Stimulated activated CD8-positive, alpha-beta memory T cell treated with anti-CD3 and anti-CD28 coated beads, Interleukin-12 subunit alpha, Interleukin-12 subunit beta, amount 100 ng/mL, for 24 hours (primary cell): ENCODE measurements around the gene PRXL2B.

Experiments
- DNase-seq: peaks from one replicate; pipeline ENCODE4 v3.0.0-alpha.2; 2020; ENCODE audit errors: extremely low read depth

PRXL2B gene

DNA sequence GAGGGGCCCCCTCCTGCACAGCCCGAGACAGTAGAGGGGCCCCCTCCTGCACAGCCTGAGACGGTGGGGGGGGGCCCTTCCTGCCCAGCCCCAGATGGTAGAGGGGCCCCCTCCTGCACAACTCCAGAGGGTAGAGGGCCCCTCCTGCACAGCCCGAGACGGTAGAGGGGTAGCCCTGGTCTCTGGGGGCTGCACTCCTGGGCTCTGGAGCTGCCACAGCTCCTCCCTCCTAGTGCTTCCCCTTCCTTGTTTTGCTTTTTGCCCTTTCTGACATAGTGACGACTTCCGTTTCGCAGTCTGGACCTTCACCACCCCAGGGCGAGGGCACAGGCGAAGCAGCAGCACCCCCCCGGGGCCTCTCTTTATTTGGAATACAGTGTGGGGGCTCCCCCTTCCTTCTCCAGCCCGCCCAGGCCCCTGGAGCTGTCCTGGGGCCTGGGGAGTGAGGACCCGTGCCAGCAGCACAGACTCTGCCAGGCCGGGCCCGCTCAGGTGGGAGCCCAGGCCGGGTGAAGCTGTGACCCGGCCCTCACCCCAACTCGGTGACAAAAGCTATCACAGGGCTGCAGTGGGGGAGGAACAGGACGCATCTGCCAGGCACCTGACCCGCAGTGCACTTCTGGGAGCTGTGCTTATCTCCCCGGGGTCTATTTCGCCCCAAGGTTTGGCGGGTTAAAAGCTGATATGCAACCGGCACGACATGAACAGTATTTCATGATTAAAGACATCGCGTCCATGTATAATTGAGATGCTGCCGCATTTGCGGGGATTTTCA, 1.1 kb upstream of the PRXL2B start:
- DNase-seq: peak; percentile 43

DNA sequence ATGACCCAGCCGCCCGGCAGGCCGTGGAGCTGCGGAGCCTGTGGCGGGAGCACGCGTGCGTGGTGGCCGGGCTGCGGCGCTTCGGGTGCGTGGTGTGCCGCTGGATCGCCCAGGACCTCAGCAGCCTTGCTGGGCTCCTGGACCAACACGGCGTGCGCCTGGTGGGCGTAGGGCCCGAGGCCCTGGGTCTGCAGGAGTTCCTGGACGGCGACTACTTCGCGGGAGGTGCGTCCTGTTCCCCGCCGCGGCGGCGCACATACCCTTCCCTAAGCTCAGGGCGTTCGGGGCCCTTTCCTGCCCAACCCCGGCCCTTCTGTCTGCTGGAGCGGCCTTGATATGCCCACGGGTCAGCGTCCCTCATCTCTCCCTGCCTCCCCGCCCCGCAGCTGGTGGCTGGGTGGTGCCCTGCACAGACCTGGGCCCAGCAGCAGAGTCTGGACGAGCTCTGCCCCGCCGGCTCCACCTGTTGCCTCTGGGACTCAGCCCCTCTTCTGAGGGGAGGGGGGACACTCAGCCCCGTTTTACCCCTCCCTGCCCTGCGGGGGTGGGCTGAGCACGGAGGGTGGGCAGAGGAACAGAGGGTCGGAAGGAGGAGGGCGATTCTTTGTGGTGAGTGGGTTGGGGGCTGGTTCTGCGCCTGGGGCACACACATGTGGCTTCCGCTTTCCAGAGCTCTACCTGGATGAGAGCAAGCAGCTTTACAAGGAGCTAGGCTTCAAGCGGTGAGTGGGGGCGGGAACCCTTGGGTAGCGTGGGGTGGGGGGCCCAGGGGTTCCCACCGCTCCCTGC, 688 bp downstream of the PRXL2B start:
- no peak for DNase-seq

GRCh38 chr1:2587860-2588571, 1.4 kb downstream of the PRXL2B start:
- no peak for DNase-seq

DNA sequence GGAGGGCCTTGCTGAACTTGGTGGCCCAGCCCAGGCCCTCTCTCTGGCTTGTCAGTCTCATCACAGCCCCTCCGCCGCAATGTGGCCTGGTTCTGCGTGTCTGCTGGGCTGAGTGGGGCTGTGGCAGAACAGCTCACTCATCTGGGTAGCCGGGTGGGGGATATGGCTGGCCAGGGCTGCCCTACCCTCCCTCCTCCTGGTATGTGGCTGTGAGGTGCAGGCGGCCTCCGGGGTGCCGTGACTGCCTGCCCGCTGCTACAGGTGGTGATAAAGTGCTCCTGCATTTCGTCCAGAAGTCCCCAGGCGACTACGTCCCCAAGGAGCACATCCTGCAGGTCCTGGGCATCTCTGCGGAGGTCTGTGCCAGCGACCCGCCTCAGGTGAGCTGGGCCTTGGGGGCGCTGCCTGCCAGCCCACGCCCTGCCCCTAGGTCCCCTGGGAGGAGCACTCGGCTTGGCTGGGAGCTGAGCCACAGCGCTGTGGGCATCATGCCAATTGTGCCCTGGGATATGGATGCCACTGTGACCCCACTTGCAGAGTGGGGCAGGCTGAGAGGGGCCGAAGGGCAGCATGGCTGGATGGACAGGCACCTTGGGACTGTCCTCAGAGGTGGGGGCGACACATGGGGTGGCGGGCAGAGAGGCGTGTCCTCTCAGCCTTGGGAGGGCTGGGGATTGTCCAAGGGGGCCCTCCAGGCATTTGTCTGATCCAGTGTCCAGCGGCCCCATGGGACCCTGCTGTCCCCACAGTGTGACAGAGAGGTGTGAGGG, 2.3 kb downstream of the PRXL2B start:
- no peak for DNase-seq

DNA sequence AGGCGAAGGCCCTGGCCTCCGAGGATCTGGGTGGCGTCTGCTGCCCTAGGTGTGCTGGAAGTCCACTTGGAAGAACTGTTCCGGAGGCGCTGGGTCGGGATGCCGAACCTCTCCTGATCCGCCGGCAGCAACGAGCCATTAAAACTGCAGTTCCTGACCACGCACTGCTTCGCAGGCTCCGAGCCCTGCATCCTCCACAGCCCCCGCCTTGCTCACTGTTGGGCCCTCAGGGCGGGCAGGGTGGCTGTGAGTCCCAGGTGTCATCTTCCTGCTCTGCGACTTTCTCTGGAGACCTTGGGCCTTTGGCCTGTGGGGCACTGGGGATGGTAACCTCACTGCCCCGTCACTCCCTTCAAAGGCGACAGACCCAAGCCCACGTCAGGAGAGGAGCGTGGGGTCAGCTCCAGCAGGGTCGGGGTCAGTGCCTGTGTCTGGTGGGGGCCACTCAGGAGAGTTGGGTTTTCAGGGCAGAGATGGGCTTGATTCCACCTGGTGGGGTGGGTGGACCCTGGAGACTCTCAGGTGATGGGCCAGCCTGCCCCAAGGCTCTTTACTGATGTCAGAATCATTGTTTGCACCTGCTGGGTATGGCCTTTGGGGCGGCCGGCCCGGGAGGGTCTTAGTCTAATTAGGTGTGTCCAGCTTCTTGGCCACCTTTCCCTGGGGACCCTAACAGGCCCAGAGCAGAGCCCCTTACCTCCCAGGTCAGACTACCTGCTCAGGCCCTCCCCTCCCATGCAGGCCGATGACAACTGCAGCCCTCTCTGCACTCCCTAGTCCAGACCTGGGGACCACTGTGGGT, 3.1 kb downstream of the PRXL2B start:
- no peak for DNase-seq

DNA sequence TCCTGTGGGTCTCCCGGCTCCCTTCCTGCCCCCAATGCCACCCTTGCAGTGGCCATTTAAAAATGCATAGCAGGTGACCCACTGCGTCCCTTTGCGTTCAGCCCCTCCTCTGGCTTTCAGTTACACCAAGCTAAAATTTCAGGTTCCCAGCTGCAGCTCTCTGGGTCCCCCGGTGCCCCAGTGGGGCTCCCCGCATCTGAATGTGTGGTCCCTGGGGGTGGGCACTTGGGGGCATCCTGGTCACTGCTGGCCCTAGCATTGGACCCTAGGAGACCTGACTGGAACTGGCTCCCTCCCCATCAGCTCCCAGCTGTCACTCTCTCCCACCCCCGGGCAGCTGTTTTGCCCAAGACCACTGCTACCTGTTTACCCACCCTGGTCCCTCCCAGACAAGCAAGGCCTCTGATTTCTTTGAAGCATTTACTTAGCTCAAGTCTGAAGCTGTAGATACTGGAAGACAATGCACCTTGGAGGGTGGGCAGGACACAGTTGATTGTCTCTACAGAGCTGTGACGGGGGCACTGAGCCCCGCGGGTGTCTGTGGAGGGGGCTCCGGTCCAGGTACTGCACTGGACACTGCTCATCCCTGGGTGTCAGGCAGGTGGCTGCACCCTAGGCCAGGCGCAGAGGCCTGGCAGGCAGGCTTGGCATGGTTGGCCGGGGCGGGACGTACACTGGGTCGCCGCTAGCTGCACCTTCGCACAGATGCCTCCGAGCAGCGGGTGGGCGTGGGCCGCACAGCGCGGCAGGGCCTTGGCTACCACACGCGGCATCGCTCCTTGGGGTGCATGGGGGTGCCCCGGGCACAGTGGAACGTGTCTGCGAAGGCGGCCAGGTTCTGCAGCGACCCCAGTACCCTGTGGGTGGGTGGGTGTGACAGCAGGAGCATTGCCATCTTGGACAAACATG, 3.9 kb downstream of the PRXL2B start:
- DNase-seq: no peak

DNA sequence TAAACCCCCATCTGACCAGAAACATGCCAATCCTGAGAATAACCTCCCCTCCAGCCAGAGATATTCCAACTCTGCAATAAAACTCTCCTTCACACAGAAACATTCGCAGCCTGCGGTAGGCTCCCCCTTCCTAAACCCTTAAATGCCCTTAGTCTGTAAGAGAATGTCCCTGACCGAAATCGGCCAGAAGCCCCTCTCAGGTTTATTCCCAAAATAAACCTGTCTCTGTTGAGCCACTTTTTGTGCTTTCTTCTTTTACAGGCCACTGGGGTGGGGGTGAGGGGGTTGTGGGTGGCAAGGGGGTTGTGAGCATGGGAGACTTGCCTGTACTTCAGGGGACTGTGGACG, 4.6 kb downstream of the PRXL2B start:
- no peak for DNase-seq

- DNase-seq: no peak
Observed at GRCh38 chr1:2591581-2592261, 5.1 kb downstream of the PRXL2B start.

GRCh38 chr1:2592672-2593071, 6.1 kb downstream of the PRXL2B start:
- DNase-seq: no peak

DNA sequence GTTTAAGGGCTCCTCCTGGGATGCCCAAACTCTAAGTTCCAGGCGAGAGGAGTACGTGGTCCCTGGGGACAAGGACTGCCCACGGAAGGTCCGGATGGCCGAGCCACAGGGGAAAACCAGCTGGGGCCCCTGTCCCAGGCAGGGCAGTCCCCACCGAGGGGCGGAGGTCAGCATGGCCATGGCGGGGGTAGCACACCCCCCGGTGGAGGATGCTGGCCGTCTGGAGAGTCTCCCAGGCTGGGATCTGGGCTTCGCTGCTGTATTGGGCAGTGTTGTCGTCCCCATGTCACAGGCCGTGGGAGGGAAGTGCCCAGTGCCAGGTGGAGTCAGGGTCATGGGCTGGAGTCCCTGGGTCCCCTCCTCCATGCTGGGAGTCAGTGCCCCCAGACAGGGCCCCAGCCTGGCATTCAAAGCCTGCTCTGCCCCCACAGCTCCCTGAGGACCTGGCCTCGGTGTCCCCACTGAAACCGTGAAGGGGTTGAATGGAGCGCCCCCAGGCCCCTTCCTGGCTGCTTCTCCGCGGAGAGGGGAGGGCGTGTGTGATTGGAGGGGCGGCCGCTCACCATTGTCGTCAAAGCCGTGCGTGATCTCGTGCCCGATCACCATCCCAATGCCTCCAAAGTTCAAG, 6.8 kb downstream of the PRXL2B start:
- DNase-seq: no peak

DNA sequence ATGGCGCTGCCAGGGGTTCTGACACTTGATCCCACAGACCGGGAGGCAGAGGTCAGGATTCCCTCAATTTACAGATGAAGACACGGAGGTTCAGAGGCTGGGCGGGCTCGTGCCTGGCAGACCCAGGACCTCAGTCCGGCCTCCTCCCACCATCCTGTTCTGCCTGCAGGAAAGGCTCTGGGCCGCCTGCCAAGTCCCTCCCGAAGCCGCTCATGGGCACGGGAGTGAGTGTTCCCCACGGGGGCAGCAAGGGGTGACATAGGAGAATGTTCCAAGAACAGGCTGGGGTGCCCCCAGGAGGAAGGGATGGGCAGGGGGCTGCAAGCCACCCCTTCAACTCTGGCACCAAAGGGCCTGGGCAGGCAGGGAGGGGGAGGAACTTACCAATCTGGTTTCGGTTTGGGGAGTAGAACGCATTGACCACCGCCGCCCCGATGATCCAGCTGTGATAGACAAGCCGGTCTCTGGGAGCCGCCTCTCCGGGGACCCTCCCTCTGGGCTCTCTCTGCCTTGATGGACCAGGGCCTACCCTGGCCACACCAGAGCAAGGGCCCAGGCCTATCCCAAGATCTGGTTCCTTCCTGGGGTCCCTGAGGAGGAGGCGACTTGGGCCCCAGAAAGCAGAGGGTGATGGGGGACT, 7.5 kb downstream of the PRXL2B start:
- DNase-seq: no peak

DNA sequence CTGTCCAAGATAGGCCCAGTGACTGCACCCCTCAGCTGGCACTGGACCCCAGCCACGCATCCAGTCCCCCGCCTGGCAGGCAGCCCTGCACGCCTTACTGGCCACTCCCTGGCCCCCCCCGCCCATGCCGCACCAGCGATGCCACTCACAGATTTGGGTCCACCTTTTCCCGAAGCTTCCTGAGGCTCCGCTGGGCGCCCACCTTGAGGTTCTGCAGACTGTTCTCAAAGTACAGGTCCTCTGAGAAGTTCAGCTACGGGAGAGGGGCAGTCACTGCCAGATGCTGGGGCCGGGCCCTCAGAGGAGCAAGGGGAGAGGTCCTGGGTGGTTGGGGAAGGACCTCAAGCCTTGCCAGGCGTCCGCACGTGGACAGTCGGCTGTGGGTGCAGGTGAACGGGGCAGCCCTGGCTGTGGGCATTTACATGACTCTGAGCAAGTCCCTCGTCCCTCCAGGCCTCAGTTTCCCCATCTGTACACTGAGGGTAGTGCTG, 8.1 kb downstream of the PRXL2B start:
- DNase-seq: no peak

DNA sequence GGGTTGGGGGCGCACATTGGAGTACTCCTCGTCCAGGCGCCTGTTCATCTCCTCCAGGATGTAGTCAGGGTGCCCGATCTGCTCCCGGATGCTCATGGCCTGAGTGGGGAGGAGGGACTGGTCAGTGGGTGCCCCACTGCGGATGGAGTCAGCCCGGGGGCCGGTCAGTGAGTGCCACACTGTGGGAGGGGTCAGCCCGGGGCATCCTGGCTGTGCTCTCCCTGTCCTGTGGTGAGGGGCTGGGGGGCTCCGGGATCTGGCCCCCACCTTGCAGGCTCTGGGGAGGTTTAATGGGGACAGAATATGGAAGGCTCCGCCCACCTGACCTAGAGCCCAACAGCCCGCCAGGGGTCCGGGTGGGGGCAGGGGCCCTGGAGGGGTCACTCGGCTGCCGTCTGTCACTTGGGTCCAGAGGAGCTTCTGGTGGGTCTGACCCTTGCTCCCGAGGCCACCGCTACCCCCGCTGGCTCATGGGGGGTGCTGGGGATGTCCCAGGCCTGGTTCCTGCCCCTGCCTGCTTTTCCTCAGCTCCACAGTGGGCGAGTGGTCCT, 8.8 kb downstream of the PRXL2B start:
- no peak for DNase-seq

DNA sequence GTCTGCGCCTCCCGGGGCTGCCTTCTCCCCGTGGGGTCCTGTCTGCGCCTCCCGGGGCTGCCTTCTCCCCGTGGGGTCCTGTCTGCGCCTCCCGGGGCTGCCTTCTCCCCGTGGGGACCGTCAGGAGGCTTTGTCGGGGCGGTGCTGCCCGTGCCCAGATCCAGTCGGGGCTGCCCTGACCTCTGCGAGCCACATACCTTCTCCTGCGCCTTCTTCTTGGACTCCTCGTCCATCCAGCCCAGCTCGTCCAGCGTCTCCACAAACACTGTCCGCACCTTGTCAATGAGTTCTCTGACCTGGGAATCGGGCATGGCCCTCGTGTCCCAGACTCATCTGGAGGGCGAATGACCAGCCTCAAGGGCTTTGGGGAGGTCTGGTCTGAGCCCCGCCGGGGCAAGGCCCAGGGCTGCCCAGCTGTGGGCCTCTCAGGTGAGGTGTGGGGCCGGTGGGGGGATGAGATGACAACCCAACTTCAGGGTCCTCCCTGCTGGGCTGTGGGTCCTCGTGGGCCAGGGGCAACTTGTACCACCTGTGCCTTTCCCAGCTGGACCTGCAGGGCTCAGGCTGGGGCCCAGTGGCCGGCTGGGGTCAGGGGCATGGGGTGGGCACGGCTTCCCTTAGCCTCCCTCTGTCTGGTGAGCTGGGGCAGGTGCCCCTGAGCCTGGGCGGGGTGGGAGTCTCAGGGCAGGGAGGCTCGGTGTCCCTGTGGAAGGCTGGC, 9.4 kb downstream of the PRXL2B start:
- DNase-seq: no peak

DNA sequence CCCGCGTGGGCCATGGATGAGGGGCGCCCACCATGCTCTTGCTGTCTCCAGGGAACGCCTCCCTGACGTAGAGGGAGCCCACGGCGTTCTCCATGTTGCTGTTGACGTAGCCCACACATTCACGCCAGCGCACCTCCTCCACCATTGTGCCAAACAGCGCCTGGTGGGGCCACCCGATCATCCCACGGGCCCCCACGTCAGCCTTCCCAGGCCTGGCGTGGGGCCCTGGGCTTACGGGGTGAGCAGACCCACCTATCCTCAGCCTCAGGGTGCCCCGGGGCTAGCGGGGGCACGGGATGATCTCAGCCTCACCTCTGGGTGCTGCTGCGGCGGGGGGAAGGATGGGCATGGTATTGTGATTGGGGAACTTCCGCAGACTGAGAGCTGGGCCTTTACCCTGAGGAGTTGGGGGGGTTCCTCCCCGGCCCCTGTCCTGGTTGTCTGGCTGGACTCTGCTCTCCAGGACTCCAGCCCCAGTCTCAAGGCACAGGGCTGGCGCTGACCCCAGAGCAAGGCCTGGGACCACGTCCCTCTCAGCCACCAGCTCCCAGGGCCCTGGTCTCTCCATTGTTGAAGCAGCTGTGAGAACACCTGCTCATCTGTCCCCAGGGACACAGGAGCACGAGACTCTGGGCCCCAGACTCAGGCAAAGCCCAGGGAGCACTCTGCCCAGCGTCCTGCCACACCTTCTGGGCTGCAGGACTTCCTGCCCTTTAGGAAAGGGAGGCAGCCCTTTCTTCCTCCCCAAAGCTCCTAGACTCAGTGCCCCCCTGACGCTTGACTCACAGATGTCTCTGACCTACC, 10.2 kb downstream of the PRXL2B start:
- DNase-seq: no peak
